HCT116 (cell line): ENCODE measurements around the gene SNX19.

Experiments
- POLR2A ChIP-seq: IDR thresholded peaks from 2 replicates; pipeline ENCODE4 v1.7.0; 2011; ENCODE audit warnings: borderline replicate concordance; ENCODE audit not compliant: insufficient read depth, insufficient read length; ENCODE audit errors: extremely low read depth
- RAD21 ChIP-seq: IDR thresholded peaks from 2 replicates; pipeline ENCODE4 v1.6.1; 2012; ENCODE audit warnings: low read depth, mild to moderate bottlenecking
- TF ChIP-seq, protein P1 (sequence below), 3 experiments: fragments of 200-600 bp in 1 of 3; sonication (generic) in 1 of 3; IDR thresholded peaks in 2 of 3; conservative IDR thresholded peaks in 1 of 3; 2 replicates each; pipeline ENCODE4 v1.5.1; 2012 to 2017; ENCODE audit warnings: low read depth in 2 of 3, low read length in 2 of 3, antibody characterized with exemption in 1 of 3, borderline replicate concordance in 1 of 3, control low read depth in 1 of 3, mild to moderate bottlenecking in 1 of 3, mixed read lengths in 1 of 3, mixed run types in 1 of 3, moderate library complexity in 1 of 3; ENCODE audit not compliant: insufficient read depth in 1 of 3

GRCh38 chr11:130861283-130861682, 55.0 kb downstream of the SNX19 start:
- TF ChIP-seq, protein P1, sequence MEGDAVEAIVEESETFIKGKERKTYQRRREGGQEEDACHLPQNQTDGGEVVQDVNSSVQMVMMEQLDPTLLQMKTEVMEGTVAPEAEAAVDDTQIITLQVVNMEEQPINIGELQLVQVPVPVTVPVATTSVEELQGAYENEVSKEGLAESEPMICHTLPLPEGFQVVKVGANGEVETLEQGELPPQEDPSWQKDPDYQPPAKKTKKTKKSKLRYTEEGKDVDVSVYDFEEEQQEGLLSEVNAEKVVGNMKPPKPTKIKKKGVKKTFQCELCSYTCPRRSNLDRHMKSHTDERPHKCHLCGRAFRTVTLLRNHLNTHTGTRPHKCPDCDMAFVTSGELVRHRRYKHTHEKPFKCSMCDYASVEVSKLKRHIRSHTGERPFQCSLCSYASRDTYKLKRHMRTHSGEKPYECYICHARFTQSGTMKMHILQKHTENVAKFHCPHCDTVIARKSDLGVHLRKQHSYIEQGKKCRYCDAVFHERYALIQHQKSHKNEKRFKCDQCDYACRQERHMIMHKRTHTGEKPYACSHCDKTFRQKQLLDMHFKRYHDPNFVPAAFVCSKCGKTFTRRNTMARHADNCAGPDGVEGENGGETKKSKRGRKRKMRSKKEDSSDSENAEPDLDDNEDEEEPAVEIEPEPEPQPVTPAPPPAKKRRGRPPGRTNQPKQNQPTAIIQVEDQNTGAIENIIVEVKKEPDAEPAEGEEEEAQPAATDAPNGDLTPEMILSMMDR (IDR thresholded peaks at IDR 0.05 in 2 of 3, conservative IDR thresholded peaks at IDR 0.05 in 1 of 3; ENCODE audit: borderline replicate concordance in 1 of 3, insufficient read depth in 1 of 3, low read depth in 2 of 3, low read length in 2 of 3) = no peak
- TF ChIP-seq POLR2A (no peak), RAD21 (no peak)
